SK-N-SH (cell line): ENCODE measurements around the gene SMIM13. TPM values are rescaled to one million over a fixed set of nuclear protein-coding genes. Genes with fewer than 3 reads are reported as not detected.

Experiments
- CTCF ChIA-PET: fragments of 300-600, 350-600 bp; formaldehyde crosslinking; extraction: SDS; loops from one replicate; lab custom pipeline; 2021; lab: Yijun Ruan, JAX
- POLR2A ChIA-PET: fragments of 350-600 bp; sonication (Branson Sonifier 250); formaldehyde crosslinking; extraction: SDS; loops from one replicate; lab custom pipeline; 2020; ENCODE audit warnings: antibody characterized with exemption, inconsistent platforms; lab: Yijun Ruan, JAX
- DNase-seq: peaks from one replicate; pipeline ENCODE4 v3.0.0; 2012
- H2AFZ ChIP-seq: fragments of 200-600 bp; sonication (generic); 2 replicates; pipeline ENCODE4 v1.8.1; 2016; ENCODE audit warnings: antibody characterized with exemption, mild to moderate bottlenecking, low read depth
- H3F3A ChIP-seq: fragments of 200-600 bp; sonication (generic); replicated peaks from 2 replicates; pipeline ENCODE3; 2016; ENCODE audit warnings: antibody characterized with exemption, mild to moderate bottlenecking; ENCODE audit not compliant: insufficient read depth
- H3K27ac ChIP-seq, 2 experiments: fragments of 200-500 bp in 1 of 2; fragments of 200-600 bp in 1 of 2; sonication (Bioruptor generic) in 1 of 2; sonication (generic), shearing (Covaris generic) in 1 of 2; 2 replicates each; pipeline versions ENCODE4 v1.5.1 to v1.6.1; 2014 to 2016; ENCODE audit warnings: low read depth in 2 of 2, inconsistent platforms in 1 of 2, low read length in 1 of 2, mild to moderate bottlenecking in 1 of 2, mixed read lengths in 1 of 2
- H3K27me3 ChIP-seq: fragments of 200-600 bp; sonication (generic), shearing (Covaris generic); 2 replicates; pipeline ENCODE4 v1.6.1; 2016; ENCODE audit warnings: mixed run types; ENCODE audit not compliant: insufficient read depth
- H3K36me3 ChIP-seq, 2 experiments: fragments of 200-500 bp in 1 of 2; fragments of 200-600 bp in 1 of 2; sonication (Bioruptor generic) in 1 of 2; sonication (generic) in 1 of 2; replicated peaks in 1 of 2; 2 replicates each; pipeline versions ENCODE3 to v1.5.1; 2014 to 2016; ENCODE audit warnings: low read length in 1 of 2, mild to moderate bottlenecking in 1 of 2; ENCODE audit not compliant: insufficient read depth in 2 of 2, control insufficient read depth in 1 of 2
- H3K4me1 ChIP-seq, 2 experiments: fragments of 200-500 bp in 1 of 2; fragments of 200-600 bp in 1 of 2; sonication (Bioruptor generic) in 1 of 2; sonication (generic), shearing (Covaris generic) in 1 of 2; 2 replicates each; pipeline versions ENCODE4 v1.5.1 to v1.6.1; 2014 to 2016; ENCODE audit warnings: low read depth in 1 of 2, low read length in 1 of 2, mixed run types in 1 of 2; ENCODE audit not compliant: insufficient read depth in 2 of 2, control insufficient read depth in 1 of 2
- H3K4me2 ChIP-seq: fragments of 200-600 bp; sonication (generic), shearing (Covaris generic); 2 replicates; pipeline ENCODE4 v1.6.1; 2017; ENCODE audit warnings: mixed run types
- H3K4me3 ChIP-seq, 2 experiments: fragments of 200-500 bp in 1 of 2; fragments of 200-600 bp in 1 of 2; sonication (Bioruptor generic) in 1 of 2; sonication (generic), shearing (Covaris generic) in 1 of 2; 2 replicates each; pipeline versions ENCODE4 v1.5.1 to v1.8.1; 2014 to 2016; ENCODE audit warnings: low read depth in 2 of 2, inconsistent platforms in 1 of 2, low read length in 1 of 2, mild to moderate bottlenecking in 1 of 2, mixed read lengths in 1 of 2, moderate library complexity in 1 of 2
- H3K79me2 ChIP-seq: fragments of 200-600 bp; sonication (generic); 2 replicates; pipeline ENCODE4 v1.8.1; 2017; ENCODE audit warnings: mild to moderate bottlenecking; ENCODE audit not compliant: insufficient read depth
- H3K9ac ChIP-seq: fragments of 200-600 bp; sonication (generic); 2 replicates; pipeline ENCODE4 v1.6.1; 2017; ENCODE audit warnings: mixed run types
- H3K9me2 ChIP-seq: fragments of 200-600 bp; sonication (generic); 2 replicates; pipeline ENCODE4 v1.6.1; 2017; ENCODE audit warnings: mixed run types
- H3K9me3 ChIP-seq: fragments of 200-600 bp; sonication (generic); 2 replicates; pipeline ENCODE4 v1.6.1; 2017; ENCODE audit warnings: mixed run types, mild to moderate bottlenecking, moderate library complexity
- H4K20me1 ChIP-seq: fragments of 200-600 bp; sonication (generic); 2 replicates; pipeline ENCODE4 v1.6.1; 2017; ENCODE audit warnings: mild to moderate bottlenecking, mixed run types; ENCODE audit not compliant: insufficient read depth
- CHD2 ChIP-seq: fragments of 150-350 bp; IDR thresholded peaks from 2 replicates; pipeline ENCODE4 v1.6.1; 2018; ENCODE audit warnings: low read length; ENCODE audit not compliant: partially characterized antibody
- CTCF ChIP-seq: fragments of 200-600 bp; sonication (generic); IDR thresholded peaks from 2 replicates; pipeline ENCODE4 v1.6.1; 2017; ENCODE audit warnings: antibody characterized with exemption, mild to moderate bottlenecking, moderate library complexity
- ELF1 ChIP-seq: IDR thresholded peaks from 2 replicates; pipeline ENCODE4 v1.4.0; 2012
- EP300 ChIP-seq, 2 experiments: IDR thresholded peaks; 2 replicates each; pipeline versions ENCODE4 v1.4.0 to v1.6.1; 2012; ENCODE audit warnings: borderline replicate concordance in 1 of 2, low read depth in 1 of 2, low read length in 1 of 2
- FOSL2 ChIP-seq: IDR thresholded peaks from 2 replicates; pipeline ENCODE4 v1.4.0; 2012; ENCODE audit warnings: low read depth, mild to moderate bottlenecking, moderate library complexity, borderline replicate concordance
- FOXM1 ChIP-seq: IDR thresholded peaks from 2 replicates; pipeline ENCODE4 v1.4.0; 2012; ENCODE audit warnings: low read depth, mild to moderate bottlenecking
- GATA2 ChIP-seq: sonication (generic); formaldehyde crosslinking; IDR thresholded peaks from 2 replicates; pipeline ENCODE4 v1.5.0; 2020; ENCODE audit warnings: mild to moderate bottlenecking, missing genetic modification reagents
- JUND ChIP-seq: IDR thresholded peaks from 2 replicates; pipeline ENCODE4 v1.4.0; 2012
- MAX ChIP-seq: IDR thresholded peaks from 2 replicates; pipeline ENCODE4 v1.4.0; 2012; ENCODE audit warnings: low read depth
- MEF2A ChIP-seq: IDR thresholded peaks from 2 replicates; pipeline ENCODE4 v1.4.0; 2012; ENCODE audit warnings: low read depth, borderline replicate concordance
- MXI1 ChIP-seq: IDR thresholded peaks from 2 replicates; pipeline ENCODE4 v1.6.1; 2012; ENCODE audit warnings: mild to moderate bottlenecking, low read depth, low read length, improper control_type of control experiment
- NFIC ChIP-seq: IDR thresholded peaks from 2 replicates; pipeline ENCODE4 v1.4.0; 2012; ENCODE audit warnings: borderline replicate concordance
- PBX3 ChIP-seq: IDR thresholded peaks from 2 replicates; pipeline ENCODE4; 2012
- POLR2AphosphoS5 ChIP-seq: IDR thresholded peaks from 2 replicates; pipeline ENCODE4 v1.6.1; 2012; ENCODE audit warnings: low read depth, low read length
- RAD21 ChIP-seq: IDR thresholded peaks from 2 replicates; pipeline ENCODE4 v1.6.1; 2012; ENCODE audit warnings: mild to moderate bottlenecking, low read length
- RXRA ChIP-seq: IDR thresholded peaks from 2 replicates; pipeline ENCODE4 v1.4.0; 2012; ENCODE audit warnings: low read depth, mild to moderate bottlenecking, borderline replicate concordance
- SIN3A ChIP-seq: IDR thresholded peaks from 2 replicates; pipeline ENCODE4 v1.6.1; 2012; ENCODE audit warnings: low read depth, mild to moderate bottlenecking, low read length, moderate library complexity, borderline replicate concordance
- TCF12 ChIP-seq: IDR thresholded peaks from 2 replicates; pipeline ENCODE4 v1.4.0; 2012
- TEAD4 ChIP-seq: IDR thresholded peaks from 2 replicates; pipeline ENCODE4 v1.4.0; 2012; ENCODE audit warnings: mild to moderate bottlenecking, borderline replicate concordance; ENCODE audit not compliant: insufficient read depth
- WGBS: methylation state at CpG from one replicate; pipeline ENCODE4 v1.1.6; 2017; ENCODE audit warnings: low lambda C conversion rate; 5-methylcytosine and 5-hydroxymethylcytosine counted together
- polyA plus RNA-seq, 3 experiments: library from polyadenylated mRNA; depleted of rRNA; stranded (reverse); fragments of >200 nt; gene quantifications; 2 replicates each; pipeline ENCODE4 v1.2.3, GENCODE V29; 2012
- TF ChIP-seq, protein P1 (sequence below): IDR thresholded peaks from 2 replicates; pipeline ENCODE4 v1.6.1; 2012; ENCODE audit warnings: mild to moderate bottlenecking, low read depth, low read length, moderate library complexity
- TF ChIP-seq, protein P2 (sequence below): IDR thresholded peaks from 2 replicates; pipeline ENCODE4 v1.4.0; 2012; ENCODE audit warnings: low read depth, borderline replicate concordance
- TF ChIP-seq, protein P3 (sequence below): fragments of 150-350 bp; IDR thresholded peaks from 2 replicates; pipeline ENCODE4 v1.6.1; 2016; ENCODE audit warnings: mild to moderate bottlenecking, low read depth, low read length

The SMIM13 gene
- polyA plus RNA-seq, 1 of the 3 experiments (the other 2 are of a cell fraction), result 2.1 TPM

DNA sequence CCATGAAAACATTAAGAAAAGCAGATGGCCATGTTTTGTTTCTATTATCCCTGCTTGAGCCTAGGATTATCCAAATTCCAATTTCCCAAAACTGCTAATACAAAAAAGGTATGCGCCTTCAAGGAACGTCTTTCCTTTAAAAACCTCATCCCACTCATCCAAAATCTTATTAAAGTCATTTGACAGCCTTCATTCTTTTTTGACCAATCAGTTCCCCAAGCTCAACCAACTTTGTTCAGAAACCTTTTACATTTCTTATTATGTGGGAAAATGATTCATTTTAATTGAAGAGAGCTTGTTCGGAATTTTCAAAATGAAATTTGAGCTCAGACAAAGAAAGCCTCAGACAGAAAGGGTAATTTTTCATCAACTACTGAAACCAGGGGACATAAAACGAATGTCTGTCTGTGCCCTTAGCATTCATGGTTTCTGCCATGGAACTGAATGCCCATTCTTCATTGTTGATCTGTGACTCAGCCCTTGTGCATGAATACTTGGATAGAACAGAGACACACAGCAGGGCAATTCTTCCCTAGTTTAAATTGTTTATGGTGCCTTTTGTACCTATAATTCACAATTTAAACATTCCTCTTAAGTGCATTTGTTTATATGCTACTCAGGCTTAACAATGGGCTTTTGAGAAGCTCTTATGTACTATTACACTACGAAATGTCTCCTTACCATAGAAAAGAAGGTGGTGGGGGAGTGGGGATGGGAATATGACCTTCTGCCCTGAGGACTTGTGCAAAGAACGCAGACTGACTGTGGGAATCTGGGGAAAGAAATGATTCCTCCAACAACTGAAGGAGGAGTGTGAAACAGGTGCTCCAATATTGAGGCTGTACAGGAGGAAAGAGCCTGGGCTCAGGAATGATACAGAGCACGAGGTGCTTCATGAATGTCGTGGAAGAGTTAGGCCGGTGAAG lies 67.7 kb downstream of the SMIM13 start:
- CTCF ChIA-PET, result interaction anchor here (0.9 to 1.3 kb wide), 3 partner anchors 12 to 335 kb away, joined by 3 to 5 read pairs (median 4); partner anchors contain the start of gene NEDD9
- peak overlapping the region; percentile 46 for H3K4me2 ChIP-seq
- H3K4me1 ChIP-seq, result peaks cover 4 to 10% of the 10 kb centered on the region in 2 experiments; a peak in 2 of 4 replicates
- H3K27me3 ChIP-seq, result no peaks in the 10 kb centered on the region
- POLR2A ChIA-PET, result no interaction called here
- no peak for DNase-seq
- H3K79me2 ChIP-seq, result no peaks in the 10 kb centered on the region
- H3K27ac ChIP-seq, result peak overlapping the region; percentile 72 to 73
- no peak overlapping the region for H3K4me3 ChIP-seq
- 0 out of 2 replicates have a peak, but pooled peaks cover 13% of the 10 kb centered on the region for H3K9me3 ChIP-seq
- peak overlapping the region; percentile 21; the same call in 1 of the 2 replicates for H2AFZ ChIP-seq
- H3F3A ChIP-seq, result peaks cover 26% of the 10 kb centered on the region
- no peak overlapping the region; the same call in 1 of the 2 replicates for H3K9ac ChIP-seq
- WGBS, result 51% methylated on average over 9 of the region's 9 CpGs
- H4K20me1 ChIP-seq, result no peaks in the 10 kb centered on the region
- no peaks in the 10 kb centered on the region for H3K36me3 ChIP-seq
- H3K9me2 ChIP-seq, result no peaks in the 10 kb centered on the region
- TF ChIP-seq PBX3, result peak; percentile 93
- peak; percentile 7 to 76; a peak in 3 of 4 replicates for TF ChIP-seq EP300 (IDR thresholded peaks at IDR 0.05; ENCODE audit: borderline replicate concordance in 1 of 2, low read depth in 1 of 2, low read length in 1 of 2)
- no peak for TF ChIP-seq GATA2
- 0 out of 2 replicates have a peak, but pooled peaks have one; percentile 48 for TF ChIP-seq SIN3A
- TF ChIP-seq RXRA, result peak; percentile 10; the same call in 1 of the 2 replicates
- TF ChIP-seq CHD2, result no peak
- 0 out of 2 replicates have a peak, but pooled peaks have one; percentile 16 for TF ChIP-seq MAX
- TF ChIP-seq CTCF, result no peak
- TF ChIP-seq TCF12, result peak; percentile 78
- no peak; the same call in 1 of the 2 replicates for TF ChIP-seq MEF2A
- TF ChIP-seq RAD21, result no peak
- TF ChIP-seq, protein P1, sequence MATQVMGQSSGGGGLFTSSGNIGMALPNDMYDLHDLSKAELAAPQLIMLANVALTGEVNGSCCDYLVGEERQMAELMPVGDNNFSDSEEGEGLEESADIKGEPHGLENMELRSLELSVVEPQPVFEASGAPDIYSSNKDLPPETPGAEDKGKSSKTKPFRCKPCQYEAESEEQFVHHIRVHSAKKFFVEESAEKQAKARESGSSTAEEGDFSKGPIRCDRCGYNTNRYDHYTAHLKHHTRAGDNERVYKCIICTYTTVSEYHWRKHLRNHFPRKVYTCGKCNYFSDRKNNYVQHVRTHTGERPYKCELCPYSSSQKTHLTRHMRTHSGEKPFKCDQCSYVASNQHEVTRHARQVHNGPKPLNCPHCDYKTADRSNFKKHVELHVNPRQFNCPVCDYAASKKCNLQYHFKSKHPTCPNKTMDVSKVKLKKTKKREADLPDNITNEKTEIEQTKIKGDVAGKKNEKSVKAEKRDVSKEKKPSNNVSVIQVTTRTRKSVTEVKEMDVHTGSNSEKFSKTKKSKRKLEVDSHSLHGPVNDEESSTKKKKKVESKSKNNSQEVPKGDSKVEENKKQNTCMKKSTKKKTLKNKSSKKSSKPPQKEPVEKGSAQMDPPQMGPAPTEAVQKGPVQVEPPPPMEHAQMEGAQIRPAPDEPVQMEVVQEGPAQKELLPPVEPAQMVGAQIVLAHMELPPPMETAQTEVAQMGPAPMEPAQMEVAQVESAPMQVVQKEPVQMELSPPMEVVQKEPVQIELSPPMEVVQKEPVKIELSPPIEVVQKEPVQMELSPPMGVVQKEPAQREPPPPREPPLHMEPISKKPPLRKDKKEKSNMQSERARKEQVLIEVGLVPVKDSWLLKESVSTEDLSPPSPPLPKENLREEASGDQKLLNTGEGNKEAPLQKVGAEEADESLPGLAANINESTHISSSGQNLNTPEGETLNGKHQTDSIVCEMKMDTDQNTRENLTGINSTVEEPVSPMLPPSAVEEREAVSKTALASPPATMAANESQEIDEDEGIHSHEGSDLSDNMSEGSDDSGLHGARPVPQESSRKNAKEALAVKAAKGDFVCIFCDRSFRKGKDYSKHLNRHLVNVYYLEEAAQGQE, result 0 out of 2 replicates have a peak, but pooled peaks have one; percentile 1
- peak; percentile 57; the same call in 1 of the 2 replicates for TF ChIP-seq NFIC
- TF ChIP-seq MXI1, result no peak
- TF ChIP-seq FOSL2, result peak; percentile 74
- 0 out of 2 replicates have a peak, but pooled peaks have one; percentile 28 for TF ChIP-seq FOXM1
- TF ChIP-seq TEAD4, result peak; percentile 52; the same call in 1 of the 2 replicates
- TF ChIP-seq POLR2AphosphoS5, result peak; percentile 47; the same call in 1 of the 2 replicates
- TF ChIP-seq ELF1, result no peak
- TF ChIP-seq, protein P2, sequence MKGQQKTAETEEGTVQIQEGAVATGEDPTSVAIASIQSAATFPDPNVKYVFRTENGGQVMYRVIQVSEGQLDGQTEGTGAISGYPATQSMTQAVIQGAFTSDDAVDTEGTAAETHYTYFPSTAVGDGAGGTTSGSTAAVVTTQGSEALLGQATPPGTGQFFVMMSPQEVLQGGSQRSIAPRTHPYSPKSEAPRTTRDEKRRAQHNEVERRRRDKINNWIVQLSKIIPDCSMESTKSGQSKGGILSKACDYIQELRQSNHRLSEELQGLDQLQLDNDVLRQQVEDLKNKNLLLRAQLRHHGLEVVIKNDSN, result no peak
- TF ChIP-seq JUND, result peak; percentile 86
- TF ChIP-seq, protein P3, sequence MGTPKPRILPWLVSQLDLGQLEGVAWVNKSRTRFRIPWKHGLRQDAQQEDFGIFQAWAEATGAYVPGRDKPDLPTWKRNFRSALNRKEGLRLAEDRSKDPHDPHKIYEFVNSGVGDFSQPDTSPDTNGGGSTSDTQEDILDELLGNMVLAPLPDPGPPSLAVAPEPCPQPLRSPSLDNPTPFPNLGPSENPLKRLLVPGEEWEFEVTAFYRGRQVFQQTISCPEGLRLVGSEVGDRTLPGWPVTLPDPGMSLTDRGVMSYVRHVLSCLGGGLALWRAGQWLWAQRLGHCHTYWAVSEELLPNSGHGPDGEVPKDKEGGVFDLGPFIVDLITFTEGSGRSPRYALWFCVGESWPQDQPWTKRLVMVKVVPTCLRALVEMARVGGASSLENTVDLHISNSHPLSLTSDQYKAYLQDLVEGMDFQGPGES, result no peak
